ENCODE results near the gene CDX1. TPM values are rescaled to one million over a fixed set of nuclear protein-coding genes. Genes with fewer than 3 reads are reported as not detected.
A peak's percentile ranks its signal among the peaks of the same experiment; 100 is the strongest.

The CDX1 gene
- total and polyA plus RNA-seq, 8 donors, result 0.31 to 472 (median 2.0) TPM; not detected in 5

- no peak for TF ChIP-seq POLR2A (IDR thresholded peaks at IDR 0.05)
- peaks cover 11 to 42% (median 24%) of the 10 kb centered on the region in 4 donors for H3K4me1 ChIP-seq
- WGBS, 5 donors, result 61 to 76% (median 67%) methylated on average over 5 to 7 of the region's 7 CpGs
- H3K36me3 ChIP-seq, result no peaks in the 10 kb centered on the region
- peak overlapping the region; percentile 42 to 54 (median 46) for H3K4me3 ChIP-seq
- H3K27ac ChIP-seq, result peak overlapping the region; percentile 25 to 84 (median 81)
- peaks cover 0 to 15% (median 8%) of the 10 kb centered on the region in 3 donors for H3K27me3 ChIP-seq
- no peaks in the 10 kb centered on the region for H3K9me3 ChIP-seq
- DNase-seq, result peak in 1 of 2 donors; percentile 22
- intact Hi-C loops (cut with DNase I; ENCODE audit: low total_unique reads), result no loop called here
These were observed 11.9 kb upstream of the CDX1 start for GRCh38 chr5:150154618-150155128.

GRCh38 chr5:150155258-150156026, 11.1 kb upstream of the CDX1 start, which contains the start of gene PDGFRB:
Gene PDGFRB, minus strand, starts transcription at chr5:150155845. Its CDS starts 18,798 bp downstream, at chr5:150137047.
- Histone ChIP-seq H3K9me3 (no peaks in the 10 kb centered on the region), H3K4me3 (peak within 1 kb of the TSS; percentile 42 to 54 (median 46)), H3K4me1 (peaks cover 11 to 42% (median 22%) of the 10 kb centered on the region in 4 donors), H3K36me3 (no peaks in the 10 kb centered on the region), H3K27ac (peak within 1 kb of the TSS; percentile 64 to 84 (median 81)), H3K27me3 (peaks cover 0 to 15% (median 8%) of the 10 kb centered on the region in 3 donors)
- TF ChIP-seq EP300 (IDR thresholded peaks at IDR 0.05), result no peak
- TF ChIP-seq POLR2AphosphoS5 (IDR thresholded peaks at IDR 0.05), result peak; percentile 24 to 71 (median 60)
- no peak for TF ChIP-seq CTCF (IDR thresholded peaks at IDR 0.05)
- TF ChIP-seq POLR2A (IDR thresholded peaks at IDR 0.05), result no peak
- peak; percentile 55 to 94 for DNase-seq
- intact Hi-C loops (cut with DNase I; ENCODE audit: low total_unique reads), result no loop called here
- WGBS, 5 donors, result 6 to 20% (median 7%) methylated on average over 12 to 17 of the region's 17 CpGs

GRCh38 chr5:150156027-150156368, 10.6 kb upstream of the CDX1 start:
- H3K4me3 ChIP-seq, result peak overlapping the region; percentile 42 to 54 (median 46)
- peak overlapping the region; percentile 64 to 84 (median 81) for H3K27ac ChIP-seq
- no peaks in the 10 kb centered on the region for H3K9me3 ChIP-seq
- intact Hi-C loops (cut with DNase I; ENCODE audit: low total_unique reads), result no loop called here
- no peak for TF ChIP-seq EP300 (IDR thresholded peaks at IDR 0.05)
- TF ChIP-seq CTCF (IDR thresholded peaks at IDR 0.05), result no peak
- TF ChIP-seq POLR2A (IDR thresholded peaks at IDR 0.05), result no peak
- no peak for TF ChIP-seq POLR2AphosphoS5 (IDR thresholded peaks at IDR 0.05)
- H3K4me1 ChIP-seq, result peaks cover 11 to 42% (median 20%) of the 10 kb centered on the region in 4 donors
- WGBS, 5 donors, result 10 to 24% (median 14%) methylated on average over 9 of the region's 9 CpGs
- DNase-seq, result no peak
- H3K36me3 ChIP-seq, result no peaks in the 10 kb centered on the region
- peaks cover 0 to 15% (median 8%) of the 10 kb centered on the region in 3 donors for H3K27me3 ChIP-seq

GRCh38 chr5:150156540-150156939, 10.0 kb upstream of the CDX1 start:
- intact Hi-C loops (cut with DNase I; ENCODE audit: low total_unique reads), result no loop called here
- peak overlapping the region; percentile 64 to 84 (median 81) for H3K27ac ChIP-seq

More at GRCh38 chr5:150156540-150156939, 10.0 kb upstream of the CDX1 start:
- peak overlapping the region in 1 of 4 donors; percentile 48 for H3K4me3 ChIP-seq
- WGBS, 5 donors, result 62 to 76% (median 73%) methylated on average over 4 of the region's 4 CpGs
- H3K9me3 ChIP-seq, result no peaks in the 10 kb centered on the region
- TF ChIP-seq CTCF (IDR thresholded peaks at IDR 0.05) (no peak), POLR2AphosphoS5 (IDR thresholded peaks at IDR 0.05) (no peak), POLR2A (IDR thresholded peaks at IDR 0.05) (no peak), EP300 (IDR thresholded peaks at IDR 0.05) (no peak)
- H3K27me3 ChIP-seq, result peaks cover 0 to 15% (median 8%) of the 10 kb centered on the region in 3 donors
- DNase-seq, result no peak
- H3K36me3 ChIP-seq, result no peaks in the 10 kb centered on the region
- H3K4me1 ChIP-seq, result peaks cover 11 to 43% (median 19%) of the 10 kb centered on the region in 4 donors
